OCI-LY1 (cell line): ENCODE measurements around the gene PI4KB.

Source experiments
- H2AFZ ChIP-seq: fragments of 200-600 bp; sonication (generic), shearing (Covaris generic); 2 replicates; pipeline ENCODE4 v1.6.0; 2014; ENCODE audit warnings: antibody characterized with exemption, mild to moderate bottlenecking, low read length
- H3F3A ChIP-seq: fragments of 200-600 bp; sonication (generic), shearing (Covaris generic); 2 replicates; pipeline ENCODE4 v1.6.0; 2014; ENCODE audit warnings: mild to moderate bottlenecking, antibody characterized with exemption, low read length, moderate library complexity; ENCODE audit not compliant: insufficient read depth
- H3K27ac ChIP-seq: fragments of 200-600 bp; sonication (generic); 2 replicates; pipeline ENCODE4 v1.5.1; 2014; ENCODE audit warnings: low read length, mixed run types, mild to moderate bottlenecking, low read depth; ENCODE audit not compliant: poor library complexity, severe bottlenecking
- H3K27me3 ChIP-seq: fragments of 200-600 bp; sonication (generic); 2 replicates; pipeline ENCODE4 v1.6.0; 2014; ENCODE audit warnings: antibody characterized with exemption, mild to moderate bottlenecking, low read length, moderate library complexity; ENCODE audit not compliant: insufficient read depth
- H3K36me3 ChIP-seq: fragments of 200-600 bp; sonication (generic); 2 replicates; pipeline ENCODE4 v1.6.1; 2014; ENCODE audit warnings: mild to moderate bottlenecking, antibody characterized with exemption, low read length, moderate library complexity, mixed read lengths; ENCODE audit not compliant: insufficient read depth
- H3K4me1 ChIP-seq: fragments of 200-600 bp; sonication (generic); 2 replicates; pipeline ENCODE4 v1.5.1; 2014; ENCODE audit warnings: mild to moderate bottlenecking, low read length, moderate library complexity; ENCODE audit not compliant: insufficient read depth, severe bottlenecking
- H3K4me2 ChIP-seq: fragments of 200-600 bp; sonication (generic), shearing (Covaris generic); 2 replicates; pipeline ENCODE4 v1.6.1; 2014; ENCODE audit warnings: low read length
- H3K4me3 ChIP-seq: fragments of 200-600 bp; sonication (generic); 2 replicates; pipeline ENCODE4 v1.5.1; 2014; ENCODE audit warnings: low read length, low read depth, mild to moderate bottlenecking, mixed read lengths; ENCODE audit not compliant: poor library complexity, severe bottlenecking
- H3K79me2 ChIP-seq: fragments of 200-600 bp; shearing (Covaris generic); 2 replicates; pipeline ENCODE4 v1.6.1; 2016; ENCODE audit warnings: mixed run types, low read length, mixed read lengths; ENCODE audit not compliant: insufficient read depth
- H3K9ac ChIP-seq: fragments of 200-600 bp; sonication (generic), shearing (Covaris generic); 2 replicates; pipeline ENCODE4 v1.6.1; 2014; ENCODE audit warnings: mild to moderate bottlenecking, low read length, mixed read lengths
- H3K9me2 ChIP-seq: fragments of 200-600 bp; sonication (generic), shearing (Covaris generic); 2 replicates; pipeline ENCODE4 v1.6.1; 2014; ENCODE audit warnings: low read depth, mild to moderate bottlenecking, low read length, mixed read lengths
- H3K9me3 ChIP-seq: fragments of 200-600 bp; shearing (Covaris generic); 2 replicates; pipeline ENCODE4 v1.6.1; 2014; ENCODE audit warnings: low read length, mixed read lengths
- H4K20me1 ChIP-seq: fragments of 200-600 bp; sonication (generic), shearing (Covaris generic); 2 replicates; pipeline ENCODE4 v1.6.0; 2016; ENCODE audit warnings: mild to moderate bottlenecking, low read length; ENCODE audit not compliant: insufficient read depth
- CTCF ChIP-seq: fragments of 200-600 bp; sonication (generic), shearing (Covaris generic); IDR thresholded peaks from 2 replicates; pipeline ENCODE4 v1.5.1; 2017; ENCODE audit warnings: mild to moderate bottlenecking, antibody characterized with exemption, low read length, moderate library complexity, mixed read lengths
- EZH2 ChIP-seq: fragments of 200-600 bp; sonication (generic), shearing (Covaris generic); IDR thresholded peaks from 2 replicates; pipeline ENCODE4 v1.8.0; 2017; ENCODE audit warnings: borderline replicate concordance, mixed run types, mild to moderate bottlenecking, antibody characterized with exemption, low read length, moderate library complexity, mixed read lengths

PI4KB gene

GRCh38 chr1:151290709-151291303 lies 36.4 kb downstream of the PI4KB start:
- Histone ChIP-seq H2AFZ (no peak overlapping the region), H4K20me1 (no peaks in the 10 kb centered on the region), H3K9me3 (no peaks in the 10 kb centered on the region), H3K27ac (no peak overlapping the region), H3K4me1 (no peaks in the 10 kb centered on the region), H3K36me3 (peaks cover 92% of the 10 kb centered on the region), H3K4me2 (no peak overlapping the region), H3K9ac (no peak overlapping the region), H3K4me3 (no peak overlapping the region), H3K79me2 (no peaks in the 10 kb centered on the region), H3K9me2 (no peaks in the 10 kb centered on the region), H3K27me3 (no peaks in the 10 kb centered on the region), H3F3A (no peaks in the 10 kb centered on the region; the same call in 1 of the 2 replicates)
- TF ChIP-seq CTCF (no peak), EZH2 (no peak)

GRCh38 chr1:151289991-151290708 lies 37.1 kb downstream of the PI4KB start:
- H3K9ac ChIP-seq = no peak overlapping the region
- H3K9me2 ChIP-seq = no peaks in the 10 kb centered on the region
- TF ChIP-seq EZH2 (no peak), CTCF (no peak)
- H2AFZ ChIP-seq = no peak overlapping the region
- no peaks in the 10 kb centered on the region for H3K4me1 ChIP-seq
- no peak overlapping the region for H3K4me2 ChIP-seq
- H3K9me3 ChIP-seq = no peaks in the 10 kb centered on the region
- H3K4me3 ChIP-seq = no peak overlapping the region
- H3K27ac ChIP-seq = no peak overlapping the region
- no peaks in the 10 kb centered on the region for H3F3A ChIP-seq
- H4K20me1 ChIP-seq = no peaks in the 10 kb centered on the region
- peaks cover 86% of the 10 kb centered on the region for H3K36me3 ChIP-seq
- no peaks in the 10 kb centered on the region for H3K79me2 ChIP-seq
- no peaks in the 10 kb centered on the region for H3K27me3 ChIP-seq

- Histone ChIP-seq H3K4me1 (peaks cover 3% of the 10 kb centered on the region), H3K9ac (no peak overlapping the region), H3K36me3 (peaks cover 81% of the 10 kb centered on the region)
Observed at GRCh38 chr1:151289080-151289935, 37.9 kb downstream of the PI4KB start.

More at GRCh38 chr1:151289080-151289935, 37.9 kb downstream of the PI4KB start:
- no peak for TF ChIP-seq CTCF
- TF ChIP-seq EZH2 = no peak
- no peaks in the 10 kb centered on the region for H4K20me1 ChIP-seq
- no peak overlapping the region for H3K4me3 ChIP-seq
- H3K9me2 ChIP-seq = no peaks in the 10 kb centered on the region
- H2AFZ ChIP-seq = no peak overlapping the region
- H3F3A ChIP-seq = no peaks in the 10 kb centered on the region
- H3K9me3 ChIP-seq = no peaks in the 10 kb centered on the region
- no peak overlapping the region for H3K4me2 ChIP-seq
- H3K79me2 ChIP-seq = no peaks in the 10 kb centered on the region
- no peaks in the 10 kb centered on the region for H3K27me3 ChIP-seq
- H3K27ac ChIP-seq = no peak overlapping the region
